Left hindlimb (tissue), 1 donor: Measurements from ENCODE around the gene ARFGEF3.

Experiments
- DNase-seq: peaks from one replicate; pipeline ENCODE4 v3.0.0-alpha.2; 2018

Gene ARFGEF3

GRCh38 chr6:138246650-138247440, 85.1 kb downstream of the ARFGEF3 start:
- no peak for DNase-seq

GRCh38 chr6:138248011-138248410, 86.3 kb downstream of the ARFGEF3 start:
- no peak for DNase-seq

GRCh38 chr6:138248878-138249277, 87.1 kb downstream of the ARFGEF3 start:
- no peak for DNase-seq

GRCh38 chr6:138250053-138250452, 88.3 kb downstream of the ARFGEF3 start:
- DNase-seq = no peak

GRCh38 chr6:138250513-138251247, 88.9 kb downstream of the ARFGEF3 start:
- DNase-seq = peak; percentile 61

- DNase-seq = no peak
These were observed 92.0 kb downstream of the ARFGEF3 start for GRCh38 chr6:138253731-138254130.

- no peak for DNase-seq
These were observed 93.7 kb downstream of the ARFGEF3 start for GRCh38 chr6:138255443-138255842.

- no peak for DNase-seq
These were observed 95.9 kb downstream of the ARFGEF3 start for GRCh38 chr6:138257638-138258040.

GRCh38 chr6:138258197-138258596, 96.5 kb downstream of the ARFGEF3 start:
- no peak for DNase-seq

GRCh38 chr6:138258991-138259390, 97.3 kb downstream of the ARFGEF3 start:
- DNase-seq = no peak

- no peak for DNase-seq
These were observed 99.5 kb downstream of the ARFGEF3 start for GRCh38 chr6:138261116-138261780.

GRCh38 chr6:138263963-138264362, 102.2 kb downstream of the ARFGEF3 start:
- no peak for DNase-seq

- DNase-seq = no peak
These were observed 102.7 kb downstream of the ARFGEF3 start for GRCh38 chr6:138264372-138264880.

GRCh38 chr6:138266095-138266494, 104.4 kb downstream of the ARFGEF3 start:
- DNase-seq = no peak

GRCh38 chr6:138267971-138268895, 106.5 kb downstream of the ARFGEF3 start:
- DNase-seq = no peak

GRCh38 chr6:138271451-138271850, 109.7 kb downstream of the ARFGEF3 start:
- no peak for DNase-seq

- no peak for DNase-seq
These were observed 111.0 kb downstream of the ARFGEF3 start for GRCh38 chr6:138272533-138273315.

- DNase-seq = no peak
These were observed 114.2 kb downstream of the ARFGEF3 start for GRCh38 chr6:138275976-138276375.

- DNase-seq = no peak
These were observed 116.1 kb downstream of the ARFGEF3 start for GRCh38 chr6:138277835-138278234.

- no peak for DNase-seq
These were observed 116.6 kb downstream of the ARFGEF3 start for GRCh38 chr6:138278326-138278725.

GRCh38 chr6:138285800-138286199, 124.1 kb downstream of the ARFGEF3 start:
- DNase-seq = no peak
